GM19240 (cell line): Measurements from ENCODE around the gene C6orf136.

Source experiments
- DNase-seq: peaks from one replicate; pipeline ENCODE4 v3.0.0; 2011; ENCODE audit warnings: low spot score; ENCODE audit not compliant: insufficient read length

The C6orf136 gene

DNA sequence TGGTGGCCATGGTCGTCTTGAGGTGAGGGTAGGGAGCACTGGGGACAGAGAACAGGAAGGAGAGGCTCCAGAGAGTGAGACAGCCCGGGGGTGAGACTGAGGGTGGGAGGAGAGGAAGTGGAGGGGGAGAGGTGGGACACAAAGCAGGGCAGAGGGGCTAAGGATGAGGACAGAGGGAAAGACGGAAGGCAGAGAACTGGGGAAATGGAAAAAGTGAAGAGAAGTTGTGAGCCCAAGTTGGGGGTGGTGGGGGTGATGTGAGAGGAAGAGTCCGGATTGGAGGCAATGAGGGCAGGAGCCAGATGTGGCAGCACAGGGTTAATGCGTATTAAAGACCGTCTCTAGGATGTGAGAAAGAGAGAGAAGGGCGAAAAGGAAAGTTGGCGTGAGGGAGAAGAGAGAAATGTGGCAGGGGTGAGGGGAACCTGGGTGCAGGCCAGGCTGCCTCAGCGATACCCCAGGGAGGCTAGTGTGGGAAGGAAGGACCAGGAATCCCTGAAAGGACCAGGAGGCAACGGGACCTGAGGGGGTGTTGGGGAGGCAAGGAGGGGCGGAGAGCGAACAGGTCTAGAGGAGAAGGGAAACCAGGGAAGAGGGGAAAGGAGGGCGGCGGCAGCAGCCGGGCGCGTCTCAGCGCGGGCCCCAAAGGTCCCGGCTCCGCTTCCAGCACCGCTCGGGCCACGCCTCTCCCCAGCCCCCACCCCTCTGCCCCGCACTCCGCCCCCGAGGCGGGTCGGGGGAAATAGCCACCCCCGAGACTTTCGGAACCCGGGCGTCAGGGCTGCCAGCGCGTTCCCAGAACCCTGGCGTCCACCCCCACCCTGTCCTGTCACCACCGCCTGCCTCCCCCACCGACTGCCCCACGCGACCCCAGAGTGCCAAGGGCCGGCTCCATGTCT is 39.3 kb downstream of the C6orf136 start, which contains the start of gene PPP1R18:
Gene PPP1R18 (minus strand): TSS at position 637 of the 899 bp plus-strand sequence. CDS start 627 bp downstream, at position 10.
- DNase-seq: no peak

DNA sequence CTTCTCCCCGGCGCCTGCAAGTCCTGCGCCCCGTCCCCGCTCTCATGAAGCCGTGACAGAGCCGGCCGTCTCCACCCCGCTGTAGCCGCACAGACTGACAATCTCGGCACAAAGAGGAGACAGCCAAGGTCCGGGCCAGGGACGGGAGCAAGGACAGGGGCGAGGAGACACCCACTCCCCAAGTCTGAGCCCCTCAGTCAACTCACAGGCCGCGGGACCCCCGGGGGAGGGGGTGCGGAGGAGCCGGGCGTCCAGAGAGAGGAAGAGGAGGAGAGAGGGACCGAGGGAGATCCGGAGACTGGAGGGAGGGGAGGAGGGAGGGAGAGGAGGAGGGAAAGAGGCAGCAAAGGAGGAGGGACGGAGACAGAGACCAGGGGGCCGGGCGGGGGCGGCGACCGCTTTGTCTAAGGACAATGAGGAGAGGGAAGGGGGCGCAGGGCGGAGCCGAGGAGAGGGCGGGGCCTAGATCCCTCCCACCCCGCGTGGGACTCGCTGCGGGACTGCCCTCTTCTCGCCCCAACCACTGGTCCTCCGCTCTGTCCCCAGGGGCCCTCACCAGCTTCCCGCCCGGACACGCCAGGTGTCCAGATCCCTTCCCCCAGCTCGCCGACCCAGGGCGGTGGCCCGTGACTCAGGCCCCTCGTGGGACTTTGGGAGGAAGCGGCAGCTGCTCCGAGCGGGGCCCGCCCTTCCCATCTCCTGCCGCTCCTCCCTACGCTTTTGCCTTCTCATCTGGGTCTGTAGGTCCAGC is 40.1 kb downstream of the C6orf136 start:
- no peak for DNase-seq

DNA sequence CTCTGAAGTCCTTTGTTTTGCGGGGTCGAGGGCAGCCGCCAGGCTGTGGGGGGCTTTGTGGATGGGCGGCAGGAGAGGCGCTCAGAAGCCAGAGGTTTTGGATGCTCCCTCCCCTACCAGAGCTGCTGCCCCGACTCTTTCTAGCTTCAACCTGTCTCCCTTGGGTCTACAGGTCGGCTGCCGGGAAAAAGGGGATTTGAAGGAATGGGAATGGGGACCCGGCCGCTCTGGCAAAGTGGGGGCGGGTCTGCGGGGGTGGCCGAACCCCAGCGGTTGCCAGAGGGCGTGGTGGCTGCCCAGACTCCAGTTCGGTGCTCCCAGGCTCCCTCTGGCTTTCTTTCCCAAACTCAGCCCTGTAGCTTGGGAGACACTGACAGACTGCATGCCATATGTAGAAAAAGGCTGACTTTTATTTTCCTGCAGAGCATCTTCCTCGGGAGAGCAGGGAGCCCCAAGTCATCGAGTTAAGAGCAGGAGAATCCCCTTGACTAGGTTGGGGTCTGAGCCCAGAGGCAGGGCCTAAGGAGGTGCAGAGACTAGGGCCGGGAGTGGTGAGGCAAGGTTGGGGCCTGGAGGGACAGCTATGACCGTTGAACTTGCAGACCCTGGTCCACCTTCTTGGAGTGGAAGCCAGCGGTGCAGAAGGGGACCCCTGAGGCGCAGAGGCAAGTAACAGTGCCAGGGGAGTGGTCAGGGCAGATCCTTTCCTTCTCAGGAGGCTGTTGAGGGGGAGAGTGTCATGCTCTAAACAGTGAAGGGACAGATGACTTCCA is 40.9 kb downstream of the C6orf136 start:
- no peak for DNase-seq

DNA sequence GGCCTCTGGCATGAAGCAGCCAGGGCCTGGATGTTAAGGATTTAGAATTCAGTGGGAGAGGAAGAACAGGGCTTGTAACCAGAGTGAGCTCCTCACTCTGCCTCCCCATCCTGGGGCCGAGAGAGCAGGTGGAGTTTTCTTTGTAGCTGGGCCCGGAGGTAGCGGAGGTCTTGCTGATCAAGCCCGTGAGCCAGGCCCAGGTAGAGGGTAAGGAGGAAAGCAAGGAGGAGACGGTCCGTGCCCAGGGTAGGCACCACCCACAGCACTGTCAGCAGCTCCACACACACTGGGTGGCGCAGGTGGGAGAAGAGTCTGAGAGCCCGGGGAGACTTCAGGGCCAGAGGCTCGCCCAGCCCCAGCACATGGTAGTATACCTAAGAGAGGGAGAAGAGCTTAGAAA is 41.6 kb downstream of the C6orf136 start:
- no peak for DNase-seq

DNA sequence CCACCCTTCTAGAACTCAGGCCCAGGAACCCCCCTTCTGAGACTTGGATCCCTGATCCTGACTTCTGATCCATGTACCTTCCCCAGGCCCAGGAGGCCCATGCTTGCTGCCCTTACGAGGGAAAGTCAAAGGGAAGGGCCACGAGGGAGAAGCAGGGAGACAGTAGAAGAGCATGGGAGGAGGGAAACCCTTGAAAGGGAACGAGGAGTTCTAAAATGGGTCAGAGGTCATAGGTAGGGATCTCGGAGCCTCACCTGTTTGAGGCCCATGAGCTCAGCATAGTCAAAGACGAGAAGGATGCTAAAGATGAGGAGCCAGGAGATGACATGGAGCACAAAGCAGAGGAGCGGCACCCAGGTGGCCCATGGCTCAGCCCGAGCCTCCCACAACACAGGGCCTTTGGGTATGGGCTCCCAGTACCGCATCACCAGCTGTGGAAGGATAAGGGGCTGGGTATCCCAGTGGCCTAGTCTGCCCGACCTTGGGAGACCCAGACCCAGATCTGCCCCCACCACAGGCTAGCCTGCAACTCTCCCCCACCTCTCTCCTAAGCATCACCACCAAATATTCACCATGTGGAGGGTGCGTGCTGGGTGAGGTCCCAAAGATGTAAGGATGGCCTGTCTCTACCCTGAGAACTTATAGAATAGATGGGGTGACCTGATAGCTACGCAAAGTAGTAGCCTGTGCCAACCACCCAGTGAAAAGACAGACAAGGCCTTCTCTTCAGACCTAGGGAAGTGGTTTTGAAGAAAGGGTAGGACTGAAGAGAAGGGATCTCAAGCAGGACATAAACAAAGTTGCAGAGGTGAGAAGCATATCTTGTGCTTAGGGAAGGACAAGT is 42.3 kb downstream of the C6orf136 start:
- no peak for DNase-seq

DNA sequence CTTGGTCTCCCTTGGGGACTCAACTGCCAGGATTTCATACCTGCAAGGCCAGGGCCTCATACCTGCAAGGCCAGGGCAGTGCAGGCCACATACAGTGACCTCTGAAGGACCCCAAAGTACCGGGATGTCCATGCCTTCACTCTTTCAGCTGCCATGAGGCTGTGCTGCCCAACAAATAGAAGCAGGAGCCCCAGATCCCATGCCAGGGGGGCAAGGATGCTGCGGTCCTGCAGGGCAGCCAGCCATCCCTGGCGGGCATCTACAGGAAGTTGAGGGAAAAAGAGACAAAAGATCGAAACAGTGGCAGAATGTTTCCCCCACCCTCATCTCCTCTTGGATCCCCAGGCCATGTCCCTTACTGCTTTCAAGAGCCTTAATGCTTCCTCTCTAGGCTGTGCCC is 43.1 kb downstream of the C6orf136 start:
- DNase-seq: no peak

DNA sequence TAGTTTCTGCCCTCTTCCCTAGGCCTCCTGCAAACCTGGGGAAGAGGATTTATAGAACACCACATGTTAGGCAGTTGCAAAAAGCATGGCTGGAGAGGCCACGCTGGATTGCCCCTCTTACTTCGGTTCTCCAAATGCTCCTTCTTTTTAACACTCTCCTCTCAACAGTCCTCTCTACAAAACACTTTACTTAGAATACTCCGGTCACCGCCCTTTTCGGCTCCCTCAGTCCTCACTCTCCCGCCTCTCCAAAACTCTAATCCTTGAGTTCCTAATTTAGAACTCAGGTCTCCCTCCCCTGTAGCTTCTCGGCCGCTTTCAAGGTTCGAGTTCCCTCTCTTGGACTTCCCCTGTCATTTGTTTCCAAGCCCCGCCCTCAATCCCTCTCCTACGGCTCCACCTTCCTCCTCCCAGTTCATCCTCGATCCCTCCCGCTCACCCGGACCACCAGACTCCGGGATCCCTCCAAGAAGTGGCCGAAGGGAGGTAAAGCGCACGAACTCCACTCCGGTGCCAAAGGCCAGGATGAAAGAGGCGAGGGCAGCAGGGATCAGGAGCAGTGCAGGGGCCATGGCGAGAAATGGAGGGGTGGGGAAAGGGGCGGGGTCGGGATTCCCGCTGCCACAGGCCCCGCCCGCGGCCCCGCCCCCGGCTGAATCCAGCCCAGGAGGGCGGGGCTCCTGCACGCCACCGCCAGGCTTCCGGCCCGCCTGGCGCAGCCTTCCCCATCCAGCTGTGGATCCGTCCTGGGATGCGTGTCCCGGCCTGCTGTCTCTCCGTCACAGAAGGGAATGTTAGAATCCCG is 43.7 kb downstream of the C6orf136 start, which contains the start of gene NRM:
Gene NRM (minus strand): TSS at position 582 of the 805 bp plus-strand sequence. CDS start 10 bp downstream, at position 572.
- DNase-seq: peak; percentile 40

DNA sequence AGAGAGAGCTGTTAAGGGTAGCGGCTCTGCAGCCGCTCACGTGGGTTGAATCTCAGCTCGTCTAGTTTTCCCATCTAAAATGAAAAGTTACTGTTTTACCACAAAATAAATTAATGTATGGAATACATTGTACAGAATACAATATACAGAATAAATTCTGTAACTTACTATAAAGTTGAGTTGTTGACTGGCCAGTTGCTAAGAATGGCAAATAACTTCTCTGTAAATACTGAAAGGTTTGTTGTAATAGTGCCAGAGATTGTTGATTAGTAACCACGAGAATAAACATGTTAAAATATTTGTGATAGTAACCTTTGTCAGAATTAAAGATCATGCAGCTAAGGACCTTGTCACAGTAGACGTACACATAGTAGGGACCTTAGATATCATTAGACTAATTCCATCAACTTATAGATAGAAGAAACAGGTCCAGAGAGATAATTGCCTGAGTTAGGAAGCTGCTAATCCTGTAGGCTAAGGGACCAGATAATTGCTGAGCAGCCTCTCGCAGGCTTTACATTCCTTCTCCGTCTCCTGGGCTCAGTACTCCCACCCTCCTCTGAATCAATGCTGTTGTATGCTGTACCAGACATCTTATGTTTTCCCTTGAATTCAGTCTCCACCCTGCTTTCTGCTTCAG is 44.4 kb downstream of the C6orf136 start:
- DNase-seq: no peak

DNA sequence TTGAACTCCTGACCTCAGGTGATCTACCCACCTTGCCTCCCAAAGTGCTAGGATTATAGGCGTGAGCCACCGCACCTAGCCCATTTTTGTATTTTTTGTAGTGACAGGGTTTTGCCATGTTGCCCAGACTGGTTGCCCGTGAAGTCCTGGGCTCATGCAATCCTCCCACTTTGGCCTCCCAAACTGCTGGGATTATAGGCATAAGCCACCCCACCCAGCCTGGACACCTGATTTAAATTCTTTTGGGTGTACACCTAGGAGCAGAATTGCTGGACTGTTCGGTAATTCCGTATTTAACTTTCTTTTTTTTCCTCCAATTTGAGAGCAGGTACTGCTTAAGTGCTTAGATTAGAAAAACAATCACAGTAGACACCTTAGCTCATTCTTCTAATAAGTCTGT is 49.5 kb downstream of the C6orf136 start:
- no peak for DNase-seq

DNA sequence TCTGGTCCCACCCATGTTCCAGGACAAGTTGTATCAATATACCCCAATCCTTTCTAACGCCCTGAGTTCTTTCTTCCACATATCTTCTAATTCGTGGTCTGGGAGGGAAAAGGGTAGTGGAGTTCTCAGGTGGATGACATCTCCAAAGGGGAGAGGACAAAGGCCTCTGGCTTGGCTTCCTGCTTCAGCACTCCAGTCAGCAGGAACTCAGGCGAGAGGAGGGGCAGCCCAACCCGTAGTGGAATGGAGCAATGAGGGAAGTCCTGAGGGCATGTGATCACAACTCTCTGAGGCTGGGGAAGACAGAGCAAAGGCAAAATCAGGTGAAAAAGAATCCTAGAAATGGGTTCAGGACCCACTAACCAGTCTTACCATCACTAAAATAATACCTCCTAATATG is 53.4 kb downstream of the C6orf136 start:
- no peak for DNase-seq
